Measurements from ENCODE around the gene PLA2G4A.

Gene PLA2G4A

DNA sequence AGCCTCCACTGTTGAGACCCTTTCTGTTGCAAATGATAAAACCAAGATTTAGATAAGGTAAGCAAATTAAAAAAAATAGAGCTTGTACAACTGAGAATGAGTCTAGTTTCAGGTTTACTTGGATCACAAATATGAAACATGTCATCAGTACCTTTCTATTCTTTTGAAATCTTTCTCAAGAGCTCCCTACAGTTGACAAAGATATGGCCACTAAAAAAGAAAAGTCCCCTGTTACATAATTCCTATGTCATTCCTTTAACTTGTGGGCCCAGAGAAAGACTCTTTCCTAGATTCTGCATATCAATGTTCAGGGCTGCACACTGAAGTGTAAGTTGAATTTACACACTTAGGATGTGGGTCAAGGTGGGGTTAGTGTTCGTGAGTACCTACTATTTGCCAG, 168.1 kb downstream of the PLA2G4A start:
- DNase-seq, result no peak
- TF ChIP-seq GATA1 (IDR thresholded peaks at IDR 0.05; ENCODE audit: low read depth, low read length) (no peak), POLR2A (IDR thresholded peaks at IDR 0.05; ENCODE audit: low read length) (no peak)

DNA sequence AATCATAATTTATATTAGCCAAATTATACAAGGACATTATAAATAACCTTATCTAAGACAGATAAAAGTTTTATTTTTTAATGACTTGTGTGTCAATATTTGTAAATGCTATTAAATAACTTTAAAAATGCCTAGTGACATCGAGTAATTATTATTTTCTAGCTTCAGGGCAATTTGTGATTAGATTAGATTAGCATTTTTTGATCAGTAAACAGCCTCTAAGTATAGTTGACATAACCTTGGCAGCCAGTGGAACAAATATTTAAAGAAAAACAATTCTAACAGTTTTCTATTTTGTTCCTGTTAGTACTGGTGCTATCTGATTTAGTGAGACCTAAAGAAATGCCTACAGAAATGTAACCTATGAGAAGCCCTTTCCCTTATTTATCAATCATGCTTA, 169.1 kb downstream of the PLA2G4A start:
- DNase-seq, result no peak
- no peak for TF ChIP-seq POLR2A (IDR thresholded peaks at IDR 0.05; ENCODE audit: low read length)
- TF ChIP-seq GATA1 (IDR thresholded peaks at IDR 0.05; ENCODE audit: low read depth, low read length), result no peak

GRCh38 chr1:186999506-186999905, 170.8 kb downstream of the PLA2G4A start:
- TF ChIP-seq POLR2A (IDR thresholded peaks at IDR 0.05; ENCODE audit: low read length), result no peak
- no peak for TF ChIP-seq GATA1 (IDR thresholded peaks at IDR 0.05; ENCODE audit: low read depth, low read length)
- no peak for DNase-seq

DNA sequence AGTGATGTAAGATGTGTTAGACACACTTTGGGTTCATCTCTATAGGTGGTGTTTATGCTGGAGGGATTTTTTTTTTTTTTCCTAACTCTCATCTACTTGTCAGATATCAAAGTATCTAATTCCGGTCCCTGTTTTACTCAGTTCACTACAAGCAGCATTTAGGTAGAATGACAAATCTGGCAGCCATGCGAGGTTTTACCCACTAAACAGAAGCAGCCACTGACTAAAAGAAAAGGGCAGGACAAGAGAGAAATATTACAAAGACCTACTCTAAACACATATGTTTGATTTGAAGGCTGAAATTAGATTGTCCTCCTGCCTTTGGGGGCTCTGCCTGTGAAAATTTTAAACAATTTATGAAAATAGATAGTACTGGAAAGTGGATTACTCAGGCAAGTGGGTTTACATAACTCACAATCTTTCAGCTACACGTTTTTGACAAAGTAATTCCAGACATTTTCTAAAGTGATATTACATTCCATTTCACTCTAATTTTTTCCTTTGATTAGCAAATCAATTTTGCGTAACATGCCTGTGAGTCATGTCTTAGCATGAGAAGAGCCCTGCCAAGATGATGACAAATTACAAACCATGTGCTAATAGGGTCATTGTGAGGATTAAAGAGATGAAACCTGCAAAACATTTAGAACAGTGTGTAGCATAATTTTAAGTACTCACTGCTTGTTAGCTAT, 172.6 kb downstream of the PLA2G4A start:
- TF ChIP-seq GATA1 (IDR thresholded peaks at IDR 0.05; ENCODE audit: low read depth, low read length) (no peak), POLR2A (IDR thresholded peaks at IDR 0.05; ENCODE audit: low read length) (no peak)
- DNase-seq, result no peak

GRCh38 chr1:187003353-187003752, 174.6 kb downstream of the PLA2G4A start:
- TF ChIP-seq GATA1 (IDR thresholded peaks at IDR 0.05; ENCODE audit: low read depth, low read length), result no peak
- no peak for TF ChIP-seq POLR2A (IDR thresholded peaks at IDR 0.05; ENCODE audit: low read length)
- DNase-seq, result no peak

GRCh38 chr1:187006896-187007295, 178.1 kb downstream of the PLA2G4A start:
- no peak for TF ChIP-seq POLR2A (IDR thresholded peaks at IDR 0.05; ENCODE audit: low read length)
- TF ChIP-seq GATA1 (IDR thresholded peaks at IDR 0.05; ENCODE audit: low read depth, low read length), result no peak
- no peak for DNase-seq

- TF ChIP-seq POLR2A (IDR thresholded peaks at IDR 0.05; ENCODE audit: low read length), result no peak
- no peak for TF ChIP-seq GATA1 (IDR thresholded peaks at IDR 0.05; ENCODE audit: low read depth, low read length)
- no peak for DNase-seq
Observed at GRCh38 chr1:187009320-187009719, 180.6 kb downstream of the PLA2G4A start.

DNA sequence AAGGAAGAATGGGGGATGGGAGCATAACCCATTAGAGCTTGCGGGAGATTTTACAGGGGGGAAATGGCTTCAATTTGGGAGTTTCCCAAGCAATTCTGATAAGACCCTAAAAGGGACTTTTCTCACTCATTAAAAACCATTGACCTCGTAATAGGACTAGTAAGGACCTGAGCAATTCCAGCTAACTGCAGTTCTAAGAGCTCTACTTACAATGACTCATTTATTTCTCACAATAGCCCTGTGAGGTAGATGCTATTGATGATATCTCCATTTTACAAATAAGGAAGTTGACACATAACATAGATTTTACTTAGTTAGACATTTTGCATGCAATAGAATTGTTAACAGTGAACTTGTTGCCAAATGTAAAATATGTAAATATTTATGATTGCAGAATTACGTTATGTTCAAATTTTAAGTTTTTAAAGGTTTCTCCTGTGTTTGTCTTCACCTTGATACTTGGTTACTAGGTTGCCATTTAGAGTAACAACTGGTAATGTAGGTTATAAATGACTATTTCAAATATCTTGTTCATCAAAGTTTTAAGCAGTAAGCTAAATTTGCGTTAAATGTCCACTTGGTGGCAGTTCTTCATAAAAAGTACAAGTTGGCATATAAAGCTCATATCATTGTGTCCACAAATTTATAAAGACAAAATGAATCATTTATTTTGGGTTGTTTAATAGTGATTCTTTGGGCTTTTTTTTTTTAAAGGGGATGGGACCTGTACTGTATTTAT, 182.0 kb downstream of the PLA2G4A start:
- DNase-seq, result no peak
- TF ChIP-seq GATA1 (IDR thresholded peaks at IDR 0.05; ENCODE audit: low read depth, low read length), result no peak
- no peak for TF ChIP-seq POLR2A (IDR thresholded peaks at IDR 0.05; ENCODE audit: low read length)

DNA sequence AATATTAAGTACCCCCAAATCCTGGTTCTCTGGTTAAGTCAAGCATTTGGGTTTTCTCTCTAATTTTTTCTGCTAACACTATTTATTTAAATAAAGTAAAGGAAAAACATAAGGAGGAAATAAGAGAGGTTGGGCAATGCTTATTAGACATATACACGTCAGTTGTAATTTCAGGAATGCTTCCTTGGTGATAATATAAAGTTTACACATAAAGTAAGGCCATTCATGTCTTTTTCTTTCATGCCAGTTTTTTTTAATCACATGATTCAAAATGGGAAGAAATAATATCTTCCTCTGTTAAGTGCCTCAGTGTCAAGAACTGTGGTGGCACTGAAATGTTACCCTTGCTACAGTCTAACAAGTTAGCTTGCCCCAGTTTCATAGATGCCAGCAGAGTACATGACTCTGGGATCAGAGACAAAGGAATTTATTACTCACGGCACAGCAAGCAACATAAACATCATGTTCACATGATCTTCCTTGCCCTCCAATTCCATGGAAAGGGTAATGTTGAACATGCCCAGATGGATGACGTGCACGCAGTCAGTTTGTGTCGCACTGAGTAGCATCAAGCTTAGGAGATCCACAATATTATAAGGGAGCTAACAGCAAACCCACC, 184.9 kb downstream of the PLA2G4A start:
- no peak for TF ChIP-seq POLR2A (IDR thresholded peaks at IDR 0.05; ENCODE audit: low read length)
- no peak for TF ChIP-seq GATA1 (IDR thresholded peaks at IDR 0.05; ENCODE audit: low read depth, low read length)

DNA sequence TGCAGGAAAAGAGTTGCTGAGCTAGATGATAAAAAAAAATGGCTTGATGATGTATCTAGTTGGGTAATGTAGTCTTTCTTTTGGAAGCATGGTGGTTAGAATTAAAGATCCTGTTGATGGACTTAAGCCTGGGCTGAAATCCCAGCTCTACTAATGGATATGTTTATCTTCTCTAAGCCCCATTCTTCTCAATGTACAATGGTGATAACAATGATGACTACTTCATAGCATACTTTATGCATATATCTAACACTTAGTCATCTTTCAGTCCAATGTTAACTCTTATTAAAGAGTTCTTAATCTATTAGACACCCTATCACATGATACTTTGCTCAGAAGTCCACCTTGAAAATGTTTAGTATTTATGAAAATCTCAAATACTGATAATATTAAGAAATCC, 189.5 kb downstream of the PLA2G4A start:
- no peak for DNase-seq
- TF ChIP-seq GATA1 (IDR thresholded peaks at IDR 0.05; ENCODE audit: low read depth, low read length), result no peak

More for the DNA sequence above, 184.9 kb downstream of the PLA2G4A start:
- DNase-seq, result no peak

- DNase-seq, result no peak
Observed at GRCh38 chr1:187027253-187027652, 198.5 kb downstream of the PLA2G4A start.

GRCh38 chr1:187032316-187032981, 203.7 kb downstream of the PLA2G4A start:
- TF ChIP-seq GATA1 (IDR thresholded peaks at IDR 0.05; ENCODE audit: low read depth, low read length) (no peak), POLR2A (IDR thresholded peaks at IDR 0.05; ENCODE audit: low read length) (no peak)
- no peak for DNase-seq

More at GRCh38 chr1:187027253-187027652, 198.5 kb downstream of the PLA2G4A start:
- no peak for TF ChIP-seq POLR2A (IDR thresholded peaks at IDR 0.05; ENCODE audit: low read length)

DNA sequence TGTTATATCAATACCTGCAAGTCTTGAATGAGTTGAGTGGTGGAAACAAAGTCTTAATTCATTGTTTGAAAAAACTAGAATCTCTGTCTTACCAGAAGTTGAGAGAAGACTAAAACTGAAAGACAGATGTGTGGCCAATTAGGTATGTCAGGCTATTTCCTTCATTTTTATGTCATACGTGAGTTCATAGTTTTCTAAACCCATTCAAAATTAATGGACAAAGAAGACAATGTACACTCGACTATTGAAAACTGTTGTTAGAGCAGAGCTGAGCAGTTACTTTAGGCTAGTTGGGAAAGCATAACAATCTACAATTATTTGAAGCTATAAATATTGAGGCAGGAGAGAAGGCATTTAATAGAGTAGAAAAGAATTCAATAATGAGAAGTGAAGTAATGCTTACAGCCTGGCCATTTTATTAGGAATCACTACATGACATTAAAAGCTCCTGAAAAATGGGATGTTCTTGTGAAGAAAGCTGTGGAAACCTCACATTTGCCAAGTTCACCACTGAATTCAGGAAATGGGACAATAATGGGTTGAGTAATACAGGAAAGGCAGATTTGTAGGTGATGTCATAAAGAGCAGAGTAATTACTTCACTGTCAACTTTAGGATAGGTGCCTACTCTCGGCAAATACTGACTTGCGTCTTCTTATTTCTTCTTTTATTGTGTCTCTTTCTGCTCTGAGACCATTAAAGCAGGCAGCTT, 204.4 kb downstream of the PLA2G4A start:
- no peak for DNase-seq
- TF ChIP-seq POLR2A (IDR thresholded peaks at IDR 0.05; ENCODE audit: low read length) (no peak), GATA1 (IDR thresholded peaks at IDR 0.05; ENCODE audit: low read depth, low read length) (no peak)

All from erythroblast (primary cell).